GM21381 (cell line): ENCODE data around the gene MYO6.

Source experiments
- ATAC-seq: cut with Tn5 transposase; IDR thresholded peaks from one replicate; pipeline ENCODE4 v1.9.1; 2021; ENCODE audit warnings: mild to moderate bottlenecking, moderate library complexity; ENCODE audit not compliant: unreplicated experiment

The MYO6 gene

DNA sequence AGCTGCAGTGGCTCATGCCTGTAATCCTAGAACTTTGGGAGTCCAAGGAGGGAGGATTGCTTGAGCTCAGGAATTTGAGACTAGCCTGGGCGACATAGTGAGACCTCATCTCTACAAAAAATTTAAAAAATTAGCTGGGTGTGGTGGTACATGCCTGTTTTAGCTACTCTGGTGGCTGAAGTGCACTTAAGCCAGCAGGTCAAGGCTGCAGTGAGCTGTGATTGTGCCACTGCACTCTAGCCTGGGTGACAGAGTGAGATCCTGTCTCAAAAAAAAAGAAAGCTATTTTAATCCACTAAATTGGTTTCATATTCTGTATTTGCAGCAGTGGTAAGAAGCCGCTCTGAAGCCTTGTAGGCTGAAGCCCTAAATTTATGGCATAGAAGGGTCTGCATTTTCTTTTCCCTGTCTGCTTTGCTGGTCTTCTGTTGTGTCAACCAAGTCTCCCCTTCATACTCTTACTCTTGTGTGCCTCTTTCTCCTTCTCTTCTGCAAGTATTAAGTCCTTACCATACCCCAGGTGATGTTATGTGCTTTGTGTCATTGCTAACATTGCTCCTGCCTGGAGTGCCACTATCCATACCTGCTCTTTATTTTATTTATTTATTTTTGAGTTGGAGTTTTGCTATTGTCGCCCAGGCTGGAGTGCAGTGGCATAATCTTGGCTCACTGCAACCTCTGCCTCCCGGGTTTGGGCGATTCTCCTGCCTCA is 70.9 kb downstream of the MYO6 start:
- no peak for ATAC-seq

- peak; percentile 74 for ATAC-seq
These were observed 75.1 kb downstream of the MYO6 start for GRCh38 chr6:75824160-75824559.

DNA sequence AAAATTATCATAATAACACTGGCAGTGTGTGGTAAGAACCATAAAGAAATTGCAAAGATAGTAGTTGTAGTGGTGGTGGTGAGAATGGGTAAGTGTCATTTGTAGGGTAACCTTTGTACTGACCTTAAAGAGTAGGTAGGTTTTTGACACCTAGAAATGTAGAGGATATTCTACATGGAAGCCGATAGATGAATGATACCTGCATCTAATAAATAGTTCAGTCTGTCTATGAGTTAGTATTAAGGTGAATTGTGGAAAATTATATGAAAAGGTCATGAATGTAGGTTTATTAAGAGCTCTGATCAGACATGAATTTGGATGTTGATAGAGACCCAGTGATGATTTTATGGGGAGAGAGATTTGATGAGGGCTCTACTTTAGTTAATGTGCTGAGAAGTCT is 78.1 kb downstream of the MYO6 start:
- no peak for ATAC-seq

DNA sequence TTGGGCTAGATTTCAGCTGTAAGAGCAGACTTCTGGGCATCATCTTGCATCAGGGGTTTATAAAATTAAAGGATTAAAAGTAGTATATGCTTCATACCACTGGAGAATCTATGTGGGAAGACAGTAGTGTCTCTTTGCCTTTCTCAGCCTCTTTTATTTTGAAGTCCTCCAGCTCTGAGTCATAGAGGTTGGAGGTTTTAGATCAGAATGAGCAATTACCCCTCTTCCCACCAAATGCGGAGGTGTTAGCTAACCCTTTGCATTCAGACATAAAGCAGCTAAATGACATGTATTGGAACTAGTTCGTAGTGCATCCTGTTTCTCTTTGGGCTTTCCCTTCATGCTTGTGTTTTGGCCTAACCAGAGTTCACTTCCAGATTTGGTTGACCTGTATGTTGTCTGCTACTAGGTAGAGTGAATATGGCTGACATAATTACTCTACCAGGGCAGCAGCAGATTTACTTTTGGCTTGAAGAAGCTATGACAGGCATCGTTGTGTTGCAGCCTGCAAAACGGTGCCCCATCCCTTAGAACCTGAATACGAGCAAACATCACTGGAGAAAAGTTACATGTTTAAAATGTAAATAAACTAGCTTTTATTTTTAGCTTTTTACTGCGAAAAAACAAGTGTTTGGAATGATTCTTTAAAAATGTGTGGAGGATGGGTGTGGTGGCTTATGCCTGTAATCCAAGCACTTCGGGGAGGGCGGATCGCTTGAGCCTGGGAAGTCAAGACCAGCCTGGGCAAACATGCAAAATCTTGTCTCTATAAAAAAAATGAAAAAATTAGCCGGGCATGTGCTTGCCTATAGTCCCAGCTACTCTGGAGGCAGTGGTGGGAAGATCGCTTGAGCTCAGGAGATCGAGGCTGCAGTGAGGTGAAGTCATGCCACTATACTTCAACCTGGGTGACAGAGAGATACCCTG is 82.2 kb downstream of the MYO6 start:
- peak; percentile 79 for ATAC-seq

- no peak for ATAC-seq
These were observed 85.4 kb downstream of the MYO6 start for GRCh38 chr6:75834447-75834846.

- ATAC-seq: no peak
These were observed 93.2 kb downstream of the MYO6 start for GRCh38 chr6:75842191-75842590.

- ATAC-seq: no peak
These were observed 93.7 kb downstream of the MYO6 start for GRCh38 chr6:75842732-75843131.

GRCh38 chr6:75843396-75843795 is 94.4 kb downstream of the MYO6 start:
- ATAC-seq: no peak

GRCh38 chr6:75848274-75848673 is 99.2 kb downstream of the MYO6 start:
- no peak for ATAC-seq

- no peak for ATAC-seq
These were observed 100.4 kb downstream of the MYO6 start for GRCh38 chr6:75849329-75850025.

DNA sequence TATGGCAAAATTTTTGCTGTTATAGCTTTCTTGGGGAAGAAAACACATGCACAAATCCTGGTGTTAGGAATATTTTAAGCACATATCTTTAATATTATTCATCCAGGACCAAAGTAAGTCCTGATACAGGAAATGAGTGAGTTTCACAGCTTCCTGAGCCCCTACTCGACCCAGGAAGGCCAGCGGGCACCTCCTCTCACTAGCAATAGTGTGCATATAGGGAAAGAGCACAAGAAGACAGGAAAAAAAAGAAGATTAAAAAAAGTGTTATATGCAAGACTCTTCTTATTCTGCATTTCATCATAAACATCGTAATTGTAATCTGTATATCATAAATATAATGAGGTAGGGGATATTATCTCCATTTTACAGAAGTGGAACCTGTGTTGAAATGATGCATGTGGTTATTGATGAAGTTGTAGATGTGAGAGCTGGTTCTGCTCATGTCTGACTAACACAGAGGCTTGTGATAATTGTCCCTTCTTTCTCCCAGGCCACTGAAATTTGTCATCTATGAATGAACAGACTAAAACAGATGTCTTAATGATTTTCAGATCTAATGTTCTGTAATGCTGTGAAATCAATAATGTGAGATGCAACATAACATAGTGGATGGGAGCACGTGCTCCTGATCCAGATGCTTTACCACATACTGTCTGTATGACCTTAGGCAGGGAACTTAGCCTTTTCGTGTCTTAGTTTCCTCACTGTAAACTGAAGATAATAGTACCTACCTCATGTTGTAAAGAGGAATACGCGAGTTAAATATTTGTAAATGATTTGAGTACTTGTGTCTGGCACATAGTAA is 101.2 kb downstream of the MYO6 start:
- no peak for ATAC-seq

- ATAC-seq: no peak
These were observed 103.7 kb downstream of the MYO6 start for GRCh38 chr6:75852721-75853120.

DNA sequence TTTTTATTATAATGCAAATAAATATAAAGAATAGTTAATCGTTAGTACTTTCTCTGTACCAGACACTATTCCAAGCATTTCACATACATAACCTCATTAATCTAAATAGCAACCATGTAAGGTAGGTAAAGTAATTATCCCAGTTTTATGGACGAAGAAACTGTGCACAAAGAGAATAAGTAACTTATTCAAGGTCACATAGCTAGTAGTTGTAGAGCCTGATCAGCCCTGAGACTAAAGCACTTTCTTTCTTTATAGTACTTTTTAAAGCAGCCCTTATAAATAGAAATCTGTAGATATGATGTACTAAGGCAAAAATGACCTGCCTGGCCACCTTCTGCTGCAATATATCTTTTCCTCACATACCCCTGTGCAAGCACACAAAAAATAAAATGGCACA is 104.8 kb downstream of the MYO6 start:
- no peak for ATAC-seq

- ATAC-seq: peak; percentile 56
These were observed 106.0 kb downstream of the MYO6 start for GRCh38 chr6:75855052-75855451.

GRCh38 chr6:75856902-75857301 is 107.9 kb downstream of the MYO6 start:
- no peak for ATAC-seq

DNA sequence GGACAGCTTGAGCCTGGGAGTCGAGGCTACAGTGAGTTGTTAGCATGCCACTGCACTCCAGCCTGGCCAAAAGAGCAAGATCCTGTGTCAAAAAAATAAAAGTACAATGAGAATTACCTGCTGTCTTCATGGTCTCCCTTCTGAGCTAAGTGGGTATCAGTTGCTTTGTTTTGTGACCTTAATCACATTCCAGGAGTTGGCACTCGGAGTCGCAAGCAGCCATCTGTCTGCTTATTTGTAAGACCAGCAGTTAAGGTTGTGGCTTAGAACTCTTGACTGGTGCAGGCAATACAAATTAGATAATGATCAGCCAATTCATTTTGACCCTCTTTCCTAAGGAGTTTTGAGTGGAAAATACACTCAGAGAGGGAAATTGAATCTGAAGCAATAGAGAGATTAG is 114.0 kb downstream of the MYO6 start:
- no peak for ATAC-seq

- ATAC-seq: no peak
These were observed 114.7 kb downstream of the MYO6 start for GRCh38 chr6:75863784-75864183.

GRCh38 chr6:75864446-75864845 is 115.4 kb downstream of the MYO6 start:
- no peak for ATAC-seq

- no peak for ATAC-seq
These were observed 121.3 kb downstream of the MYO6 start for GRCh38 chr6:75870389-75870788.

GRCh38 chr6:75874224-75874623 is 125.2 kb downstream of the MYO6 start:
- ATAC-seq: no peak

GRCh38 chr6:75876152-75876551 is 127.1 kb downstream of the MYO6 start:
- ATAC-seq: no peak
